Sigmoid colon (tissue), 7 donors: ENCODE data around the gene FBXL16. TPM values are rescaled to one million over a fixed set of nuclear protein-coding genes. Genes with fewer than 3 reads are reported as not detected.

Source experiments
- DNase-seq: peaks from one replicate; pipeline ENCODE4 v3.0.0-alpha.2; 2019
- H3K27ac ChIP-seq, 4 donors: fragments of 200-600 bp; sonication (generic); one replicate each; pipeline ENCODE4 v1.5.1; 2016 to 2019; ENCODE audit warnings: mild to moderate bottlenecking in 1 of 4
- H3K27me3 ChIP-seq, 3 donors: fragments of 200-600 bp; sonication (generic); one replicate each; pipeline ENCODE4 v1.5.1; 2019; ENCODE audit warnings: mild to moderate bottlenecking in 1 of 3
- H3K36me3 ChIP-seq, 4 donors: fragments of 200-600 bp; sonication (generic); one replicate each; pipeline ENCODE4 v1.5.1; 2016 to 2019
- H3K4me1 ChIP-seq, 4 donors: fragments of 200-600 bp; sonication (generic); one replicate each; pipeline ENCODE4 v1.5.1; 2017 to 2019
- H3K4me3 ChIP-seq, 4 donors: fragments of 200-600 bp; sonication (generic); one replicate each; pipeline ENCODE4 v1.5.1; 2017 to 2019; ENCODE audit warnings: mild to moderate bottlenecking in 2 of 4, moderate library complexity in 1 of 4
- H3K9me3 ChIP-seq, 4 donors: fragments of 200-600 bp in 3 of 4; sonication (generic) in 3 of 4; one replicate each; pipeline versions ENCODE4 v1.5.1 to v1.6.1; 2013 to 2019
- EP300 ChIP-seq, 4 donors: sonication (generic); formaldehyde crosslinking; IDR thresholded peaks; one replicate each; pipeline ENCODE4 v1.6.1; 2017; ENCODE audit warnings: antibody characterized with exemption in 4 of 4
- POLR2A ChIP-seq, 2 donors: fragments of 450-650 bp; IDR thresholded peaks; one replicate each; pipeline ENCODE4 v1.6.1; 2016; ENCODE audit warnings: antibody characterized with exemption in 2 of 2, mild to moderate bottlenecking in 2 of 2, moderate library complexity in 2 of 2
- POLR2AphosphoS5 ChIP-seq, 4 donors: sonication (generic); formaldehyde crosslinking; IDR thresholded peaks; one replicate each; pipeline ENCODE4 v1.6.1; 2017; ENCODE audit warnings: antibody characterized with exemption in 4 of 4
- WGBS, 2 donors: extraction: QIAGEN DNeasy Blood & Tissue Kit; methylation state at CpG; one replicate each; pipeline ENCODE4 v1.1.7; 2013; 5-methylcytosine and 5-hydroxymethylcytosine counted together
- intact Hi-C: fragments of 100-400 bp; cut with DNase I; formaldehyde crosslinking; loops from one replicate; pipeline ENCODE4 v1.15.1; 2023
- polyA plus RNA-seq, 3 donors: library from polyadenylated mRNA; stranded (reverse); fragments of 200-250 nt; gene quantifications; one replicate each; pipeline ENCODE4 v1.2.3, GENCODE V29; 2013
- total RNA-seq, 4 donors: library from RNA; depleted of rRNA; stranded (reverse); fragments of >200 nt; gene quantifications; one replicate each; pipeline ENCODE4 v1.1.0, GENCODE V29; 2016
- TF ChIP-seq, protein P1 (sequence below), 4 experiments: fragments of 450-650 bp in 3 of 4; fragments of 200-600 bp in 1 of 4; IDR thresholded peaks; one replicate each; pipeline ENCODE4 v1.5.1; 2016 to 2019; ENCODE audit warnings: antibody characterized with exemption in 4 of 4, mild to moderate bottlenecking in 3 of 4, moderate library complexity in 2 of 4
- donor health status: healthy with polysubstance abuse.
- donor health status: Bipolar disorder and iron deficiency.
- donor health status: healthy.

The FBXL16 gene
- total and polyA plus RNA-seq, 7 donors, result 0.16 to 2.4 (median 1.4) TPM; not detected in 1

DNA sequence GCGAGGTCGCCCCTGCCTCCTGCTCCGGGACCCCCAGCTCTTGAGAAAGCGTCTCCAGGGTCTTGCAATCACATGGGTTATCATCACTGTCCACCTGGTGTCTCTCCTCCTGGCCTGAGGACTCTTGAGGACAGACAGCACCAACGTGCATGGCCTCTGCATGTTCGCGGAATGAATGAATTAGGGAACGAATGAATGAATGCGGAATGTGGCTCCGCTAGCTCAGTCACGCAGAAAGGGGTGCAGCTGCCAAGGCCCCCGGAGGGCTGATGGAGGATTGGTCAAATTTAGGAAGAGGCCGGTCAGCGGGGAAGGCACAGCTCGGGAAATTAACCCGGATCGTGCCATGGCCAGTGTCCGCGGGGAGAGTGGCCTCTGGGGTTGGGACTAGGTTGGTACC, 3.3 kb downstream of the FBXL16 start:
- 85% methylated on average over 19 of the region's 19 CpGs for WGBS, 2 donors
- Histone ChIP-seq H3K4me1 (peaks cover 0 to 19% (median 11%) of the 10 kb centered on the region in 4 donors), H3K27ac (no peak overlapping the region), H3K4me3 (no peak overlapping the region), H3K36me3 (no peaks in the 10 kb centered on the region), H3K9me3 (no peaks in the 10 kb centered on the region), H3K27me3 (peaks cover 68 to 93% (median 82%) of the 10 kb centered on the region in 3 donors)
- TF ChIP-seq, protein P1, sequence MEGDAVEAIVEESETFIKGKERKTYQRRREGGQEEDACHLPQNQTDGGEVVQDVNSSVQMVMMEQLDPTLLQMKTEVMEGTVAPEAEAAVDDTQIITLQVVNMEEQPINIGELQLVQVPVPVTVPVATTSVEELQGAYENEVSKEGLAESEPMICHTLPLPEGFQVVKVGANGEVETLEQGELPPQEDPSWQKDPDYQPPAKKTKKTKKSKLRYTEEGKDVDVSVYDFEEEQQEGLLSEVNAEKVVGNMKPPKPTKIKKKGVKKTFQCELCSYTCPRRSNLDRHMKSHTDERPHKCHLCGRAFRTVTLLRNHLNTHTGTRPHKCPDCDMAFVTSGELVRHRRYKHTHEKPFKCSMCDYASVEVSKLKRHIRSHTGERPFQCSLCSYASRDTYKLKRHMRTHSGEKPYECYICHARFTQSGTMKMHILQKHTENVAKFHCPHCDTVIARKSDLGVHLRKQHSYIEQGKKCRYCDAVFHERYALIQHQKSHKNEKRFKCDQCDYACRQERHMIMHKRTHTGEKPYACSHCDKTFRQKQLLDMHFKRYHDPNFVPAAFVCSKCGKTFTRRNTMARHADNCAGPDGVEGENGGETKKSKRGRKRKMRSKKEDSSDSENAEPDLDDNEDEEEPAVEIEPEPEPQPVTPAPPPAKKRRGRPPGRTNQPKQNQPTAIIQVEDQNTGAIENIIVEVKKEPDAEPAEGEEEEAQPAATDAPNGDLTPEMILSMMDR (IDR thresholded peaks at IDR 0.05), result no peak
- no peak for TF ChIP-seq POLR2AphosphoS5 (IDR thresholded peaks at IDR 0.05)
- no peak for TF ChIP-seq EP300 (IDR thresholded peaks at IDR 0.05)
- TF ChIP-seq POLR2A (IDR thresholded peaks at IDR 0.05), result no peak
- DNase-seq, result no peak
- intact Hi-C loops, result no loop called here

DNA sequence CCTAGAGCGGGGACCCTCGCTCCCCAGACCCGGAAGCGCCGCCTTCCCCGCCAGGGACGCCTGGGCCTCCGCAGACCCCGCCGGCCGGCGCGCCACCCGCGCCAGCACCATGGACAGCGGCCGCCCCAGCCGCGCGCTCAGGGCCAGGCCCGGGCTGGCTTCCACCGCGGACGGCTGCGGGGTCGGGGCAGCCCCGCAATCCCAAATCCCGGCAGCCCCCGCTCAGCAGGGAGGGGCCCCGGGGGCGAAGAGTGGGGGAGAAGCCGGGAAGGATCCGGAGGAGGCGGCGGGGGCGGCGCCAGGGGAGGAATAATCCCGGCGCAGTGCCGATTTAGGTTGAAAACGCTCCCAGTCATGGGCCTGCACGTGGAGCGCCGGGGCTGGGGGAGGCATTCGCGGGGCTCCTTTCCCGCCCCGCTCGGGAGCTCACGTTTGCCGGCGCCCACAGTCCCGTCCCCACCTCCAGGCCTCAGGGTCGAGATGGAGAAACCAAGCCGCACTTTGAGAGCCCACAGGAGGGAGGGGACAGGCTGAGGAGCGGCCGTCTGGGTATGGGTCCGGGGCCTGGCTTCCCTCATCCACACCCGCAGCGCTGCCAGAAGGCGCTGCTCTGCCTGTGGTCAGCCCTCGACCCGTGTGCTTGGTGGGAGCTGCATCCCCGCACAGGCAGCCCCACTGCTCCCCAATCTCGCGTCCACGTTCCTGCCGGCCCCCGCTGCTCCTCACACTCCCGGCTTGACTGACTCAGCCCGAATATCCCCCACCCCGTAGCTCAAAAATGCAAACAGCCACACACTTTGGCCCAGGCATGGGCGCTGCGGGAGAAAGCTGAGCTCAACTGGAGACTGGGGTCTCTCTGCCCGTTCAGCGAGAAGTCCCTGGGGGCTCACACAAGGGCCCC, 4.7 kb downstream of the FBXL16 start:
- DNase-seq, result no peak
- H3K4me3 ChIP-seq, result no peak overlapping the region

DNA sequence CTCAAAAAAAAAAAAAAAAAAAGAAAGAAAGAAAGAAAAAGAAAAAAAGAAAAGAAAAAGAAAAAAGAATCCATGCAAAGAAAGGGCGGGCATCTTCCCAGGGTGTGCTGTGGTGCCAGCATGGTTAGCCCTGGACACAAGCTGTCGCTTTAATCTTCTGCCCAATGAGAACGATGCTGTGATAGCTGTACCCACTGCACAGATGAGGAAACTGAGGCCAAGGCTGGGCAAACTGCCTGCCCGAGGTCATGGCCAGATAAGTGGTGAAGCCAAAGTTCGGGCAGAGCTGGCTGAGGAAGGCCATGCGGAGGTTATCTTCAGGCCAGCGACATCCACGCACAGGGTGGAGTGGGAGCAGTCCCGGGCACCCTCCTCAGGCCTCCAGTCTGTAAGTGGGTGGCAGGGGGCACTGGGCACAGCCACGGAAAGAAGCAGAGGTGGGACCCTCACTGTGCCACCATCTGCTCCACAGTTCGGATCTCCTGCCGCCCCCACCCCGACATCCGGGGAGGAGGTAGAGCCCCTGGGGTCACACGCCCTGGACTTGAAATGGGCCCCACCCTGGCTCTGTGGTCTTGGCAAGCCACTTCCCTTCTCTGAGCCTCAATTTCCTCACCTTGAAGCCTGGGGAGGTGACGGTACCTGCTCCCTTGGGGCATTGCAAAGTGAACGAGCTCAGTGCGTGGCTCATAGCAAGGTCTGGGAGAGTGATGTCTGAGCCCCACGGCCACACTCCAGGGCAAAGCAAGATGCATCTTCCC, 6.5 kb downstream of the FBXL16 start:
- H3K4me1 ChIP-seq, result peaks cover 0 to 25% (median 22%) of the 10 kb centered on the region in 4 donors
- H3K36me3 ChIP-seq, result no peaks in the 10 kb centered on the region
- H3K27me3 ChIP-seq, result peaks cover 66 to 95% (median 84%) of the 10 kb centered on the region in 3 donors
- no peaks in the 10 kb centered on the region for H3K9me3 ChIP-seq
- DNase-seq, result no peak
- TF ChIP-seq POLR2A (IDR thresholded peaks at IDR 0.05), result no peak
- no peak for TF ChIP-seq EP300 (IDR thresholded peaks at IDR 0.05)
- TF ChIP-seq POLR2AphosphoS5 (IDR thresholded peaks at IDR 0.05), result no peak
- TF ChIP-seq, protein P1 (IDR thresholded peaks at IDR 0.05), result no peak
- no peak overlapping the region for H3K27ac ChIP-seq
- no peak overlapping the region for H3K4me3 ChIP-seq
- WGBS, 2 donors, result 64 to 66% methylated on average over 19 of the region's 19 CpGs
- intact Hi-C loops, result no loop called here

More for the DNA sequence above, 4.7 kb downstream of the FBXL16 start:
- Histone ChIP-seq H3K27ac (no peak overlapping the region), H3K27me3 (peaks cover 65 to 93% (median 82%) of the 10 kb centered on the region in 3 donors), H3K9me3 (no peaks in the 10 kb centered on the region), H3K36me3 (no peaks in the 10 kb centered on the region), H3K4me1 (peaks cover 0 to 13% (median 7%) of the 10 kb centered on the region in 4 donors)
- TF ChIP-seq POLR2A (IDR thresholded peaks at IDR 0.05) (no peak), EP300 (IDR thresholded peaks at IDR 0.05) (no peak), POLR2AphosphoS5 (IDR thresholded peaks at IDR 0.05) (no peak)
- TF ChIP-seq, protein P1 (IDR thresholded peaks at IDR 0.05), result no peak
- whole genome bisulfite sequencing, 2 donors, result 7 to 8% methylated on average over 76 of the region's 76 CpGs
- intact Hi-C loops, result no loop called here

DNA sequence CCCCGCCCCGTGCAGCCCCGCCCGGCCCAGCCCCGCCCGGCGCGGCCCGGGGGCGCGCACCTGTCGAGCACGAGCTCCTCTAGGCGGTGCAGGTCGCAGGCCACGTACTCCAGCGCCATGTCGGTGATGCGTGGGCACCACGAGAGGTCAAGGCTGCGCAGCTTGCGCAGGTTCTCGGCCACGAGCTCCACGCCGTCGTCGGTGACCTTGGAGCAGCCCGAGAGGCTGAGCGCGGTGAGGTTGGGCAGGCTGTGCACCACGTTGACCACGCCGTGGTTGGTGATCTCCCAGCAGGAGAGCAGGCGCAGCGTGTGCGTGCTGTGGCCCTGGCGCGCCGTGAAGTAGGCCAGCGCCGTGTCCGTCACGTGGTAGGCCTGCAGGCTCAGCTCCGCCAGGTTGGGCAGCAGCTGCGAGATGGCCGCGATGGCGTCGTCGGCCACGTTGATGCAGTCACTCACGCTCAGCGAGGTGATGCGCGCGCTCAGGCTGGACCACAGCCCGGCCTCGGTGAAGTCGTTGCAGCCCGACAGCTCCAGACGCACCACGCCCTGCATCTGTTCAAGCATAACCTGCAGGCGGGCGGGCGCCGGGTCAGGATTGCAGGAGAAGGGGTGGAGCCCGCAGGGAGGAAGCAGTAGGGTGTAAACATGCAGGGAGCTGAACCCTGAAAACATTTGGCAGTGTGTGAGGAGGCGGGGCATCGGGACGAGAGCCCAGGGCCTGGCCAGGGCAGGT, 10.1 kb downstream of the FBXL16 start:
- Histone ChIP-seq H3K4me3 (no peak overlapping the region), H3K9me3 (no peaks in the 10 kb centered on the region), H3K4me1 (peaks cover 0 to 33% (median 25%) of the 10 kb centered on the region in 4 donors), H3K27me3 (peaks cover 49 to 85% (median 63%) of the 10 kb centered on the region in 3 donors), H3K27ac (no peak overlapping the region), H3K36me3 (no peaks in the 10 kb centered on the region)
- no peak for DNase-seq
- intact Hi-C loops, result no loop called here
- no peak for TF ChIP-seq POLR2A (IDR thresholded peaks at IDR 0.05)
- no peak for TF ChIP-seq POLR2AphosphoS5 (IDR thresholded peaks at IDR 0.05)
- WGBS, 2 donors, result 1% methylated on average over 71 of the region's 71 CpGs
